Neural progenitor cell (in vitro differentiated cells): ENCODE results near the gene CD276. TPM values are rescaled to one million over a fixed set of nuclear protein-coding genes. Genes with fewer than 3 reads are reported as not detected.
A peak's percentile ranks its signal among the peaks of the same experiment; 100 is the strongest.

Source experiments
- DNase-seq: peaks from one replicate; pipeline ENCODE4 v3.0.0-alpha.2; 2016; ENCODE audit warnings: low spot score
- H2AFZ ChIP-seq: fragments of 200-600 bp; sonication (generic); replicated peaks from 2 replicates; pipeline ENCODE4 v1.6.1; 2016; ENCODE audit warnings: antibody characterized with exemption
- H3F3A ChIP-seq: fragments of 200-600 bp; sonication (generic); 2 replicates; pipeline ENCODE4 v1.6.1; 2016; ENCODE audit warnings: antibody characterized with exemption, low read depth
- H3K27ac ChIP-seq: fragments of 200-600 bp; sonication (generic); 2 replicates; pipeline ENCODE4 v1.5.1; 2016; ENCODE audit warnings: mild to moderate bottlenecking
- H3K27me3 ChIP-seq: fragments of 200-600 bp; sonication (generic); 2 replicates; pipeline ENCODE4 v1.6.1; 2016; ENCODE audit warnings: mild to moderate bottlenecking, moderate library complexity
- H3K36me3 ChIP-seq: fragments of 200-600 bp; sonication (generic); 2 replicates; pipeline ENCODE4 v1.5.1; 2016
- H3K4me1 ChIP-seq: fragments of 200-600 bp; sonication (generic); 2 replicates; pipeline ENCODE4 v1.6.1; 2016; ENCODE audit warnings: mixed run types
- H3K4me2 ChIP-seq: fragments of 200-600 bp; sonication (generic); 2 replicates; pipeline ENCODE4 v1.6.1; 2016
- H3K4me3 ChIP-seq: fragments of 200-600 bp; sonication (generic); 2 replicates; pipeline ENCODE4 v1.5.1; 2016
- H3K79me2 ChIP-seq: fragments of 200-600 bp; sonication (generic); 2 replicates; pipeline ENCODE4 v1.6.1; 2016; ENCODE audit warnings: low read depth
- H3K9ac ChIP-seq: fragments of 200-600 bp; sonication (generic); 2 replicates; pipeline ENCODE4 v1.6.1; 2016
- H3K9me3 ChIP-seq: fragments of 200-600 bp; sonication (generic); 2 replicates; pipeline ENCODE4 v1.5.1; 2016; ENCODE audit warnings: low read depth
- H4K20me1 ChIP-seq: fragments of 200-600 bp; sonication (generic); 2 replicates; pipeline ENCODE4 v1.6.1; 2016; ENCODE audit warnings: low read depth
- H3K27ac Mint-ChIP-seq: 3 replicates; pipeline ENCODE4 v1.8.0; 2021; ENCODE audit warnings: mixed read lengths
- H3K27me3 Mint-ChIP-seq: 2 replicates; pipeline ENCODE4 v1.8.0; 2022; ENCODE audit warnings: low read depth, mild to moderate bottlenecking, inconsistent platforms, moderate library complexity, mixed read lengths; ENCODE audit not compliant: insufficient read depth
- H3K36me3 Mint-ChIP-seq: 3 replicates; pipeline ENCODE4 v1.8.0; 2021; ENCODE audit warnings: mixed read lengths
- H3K4me1 Mint-ChIP-seq: 3 replicates; pipeline ENCODE4 v1.8.0; 2021; ENCODE audit warnings: mixed read lengths
- H3K4me3 Mint-ChIP-seq: 3 replicates; pipeline ENCODE4 v1.8.0; 2021; ENCODE audit warnings: mild to moderate bottlenecking, moderate library complexity, mixed read lengths
- H3K9me3 Mint-ChIP-seq: 3 replicates; pipeline ENCODE4 v1.8.0; 2020; ENCODE audit warnings: mixed read lengths
- EZH2 ChIP-seq: fragments of 200-600 bp; sonication (generic); IDR thresholded peaks from 2 replicates; pipeline ENCODE4 v1.6.1; 2017; ENCODE audit warnings: antibody characterized with exemption, mild to moderate bottlenecking, moderate library complexity
- EZH2phosphoT487 ChIP-seq: fragments of 200-600 bp; sonication (generic); IDR thresholded peaks from 2 replicates; pipeline ENCODE4 v1.6.1; 2017; ENCODE audit warnings: antibody characterized with exemption
- total RNA-seq: library from RNA; depleted of rRNA; stranded (reverse); fragments of >200 nt; gene quantifications from 2 replicates; pipeline ENCODE4 v1.2.3, GENCODE V29; 2015; ENCODE audit warnings: low replicate concordance
- TF ChIP-seq, protein P1 (sequence below): fragments of 200-600 bp; sonication (generic); IDR thresholded peaks from 2 replicates; pipeline ENCODE4 v1.5.1; 2017; ENCODE audit warnings: antibody characterized with exemption, mild to moderate bottlenecking

Gene CD276
- total RNA-seq, 1 donor from 2014 or later = 62.2 TPM

- H3K36me3 Mint-ChIP-seq = peaks cover 19% of the 10 kb centered on the region
Observed at GRCh38 chr15:73704869-73705645, 20.9 kb downstream of the CD276 start.

GRCh38 chr15:73708691-73709090 lies 24.5 kb downstream of the CD276 start:
- no peak for TF ChIP-seq EZH2phosphoT487
- TF ChIP-seq, protein P1, sequence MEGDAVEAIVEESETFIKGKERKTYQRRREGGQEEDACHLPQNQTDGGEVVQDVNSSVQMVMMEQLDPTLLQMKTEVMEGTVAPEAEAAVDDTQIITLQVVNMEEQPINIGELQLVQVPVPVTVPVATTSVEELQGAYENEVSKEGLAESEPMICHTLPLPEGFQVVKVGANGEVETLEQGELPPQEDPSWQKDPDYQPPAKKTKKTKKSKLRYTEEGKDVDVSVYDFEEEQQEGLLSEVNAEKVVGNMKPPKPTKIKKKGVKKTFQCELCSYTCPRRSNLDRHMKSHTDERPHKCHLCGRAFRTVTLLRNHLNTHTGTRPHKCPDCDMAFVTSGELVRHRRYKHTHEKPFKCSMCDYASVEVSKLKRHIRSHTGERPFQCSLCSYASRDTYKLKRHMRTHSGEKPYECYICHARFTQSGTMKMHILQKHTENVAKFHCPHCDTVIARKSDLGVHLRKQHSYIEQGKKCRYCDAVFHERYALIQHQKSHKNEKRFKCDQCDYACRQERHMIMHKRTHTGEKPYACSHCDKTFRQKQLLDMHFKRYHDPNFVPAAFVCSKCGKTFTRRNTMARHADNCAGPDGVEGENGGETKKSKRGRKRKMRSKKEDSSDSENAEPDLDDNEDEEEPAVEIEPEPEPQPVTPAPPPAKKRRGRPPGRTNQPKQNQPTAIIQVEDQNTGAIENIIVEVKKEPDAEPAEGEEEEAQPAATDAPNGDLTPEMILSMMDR = no peak
- no peak for TF ChIP-seq EZH2
- Histone ChIP-seq H4K20me1 (peaks cover 30% of the 10 kb centered on the region), H3K4me3 (no peak overlapping the region), H3K4me1 (no peaks in the 10 kb centered on the region), H3K79me2 (peaks cover 10% of the 10 kb centered on the region), H3K36me3 (no peaks in the 10 kb centered on the region), H3K27me3 (no peaks in the 10 kb centered on the region), H3K4me2 (no peak overlapping the region), H3K27ac (no peak overlapping the region), H3K9me3 (no peaks in the 10 kb centered on the region), H3F3A (no peaks in the 10 kb centered on the region), H2AFZ (no peak overlapping the region), H3K9ac (no peak overlapping the region)
- Mint-ChIP-seq H3K27me3 (peaks cover 7% of the 10 kb centered on the region), H3K27ac (no peak overlapping the region), H3K4me3 (no peak overlapping the region), H3K36me3 (peaks cover 25% of the 10 kb centered on the region), H3K4me1 (no peaks in the 10 kb centered on the region), H3K9me3 (no peaks in the 10 kb centered on the region)
- no peak for DNase-seq

More at GRCh38 chr15:73704869-73705645, 20.9 kb downstream of the CD276 start:
- H3K79me2 ChIP-seq = peaks cover 26% of the 10 kb centered on the region
- Mint-ChIP-seq H3K27me3 (peaks cover 7% of the 10 kb centered on the region), H3K4me3 (no peak overlapping the region), H3K4me1 (peaks cover 7% of the 10 kb centered on the region), H3K27ac (no peak overlapping the region), H3K9me3 (no peaks in the 10 kb centered on the region)
- no peak overlapping the region for H2AFZ ChIP-seq
- H3K4me1 ChIP-seq = no peaks in the 10 kb centered on the region
- no peak overlapping the region for H3K4me3 ChIP-seq
- no peak overlapping the region for H3K9ac ChIP-seq
- TF ChIP-seq, protein P1 = peak; percentile 84
- no peak for TF ChIP-seq EZH2phosphoT487
- H3K9me3 ChIP-seq = no peaks in the 10 kb centered on the region
- no peaks in the 10 kb centered on the region for H3K27me3 ChIP-seq
- DNase-seq = peak; percentile 78
- no peaks in the 10 kb centered on the region for H3K36me3 ChIP-seq
- H3K4me2 ChIP-seq = no peak overlapping the region
- no peak overlapping the region for H3K27ac ChIP-seq
- H4K20me1 ChIP-seq = peaks cover 61% of the 10 kb centered on the region
- peaks cover under 1% of the 10 kb centered on the region for H3F3A ChIP-seq

DNA sequence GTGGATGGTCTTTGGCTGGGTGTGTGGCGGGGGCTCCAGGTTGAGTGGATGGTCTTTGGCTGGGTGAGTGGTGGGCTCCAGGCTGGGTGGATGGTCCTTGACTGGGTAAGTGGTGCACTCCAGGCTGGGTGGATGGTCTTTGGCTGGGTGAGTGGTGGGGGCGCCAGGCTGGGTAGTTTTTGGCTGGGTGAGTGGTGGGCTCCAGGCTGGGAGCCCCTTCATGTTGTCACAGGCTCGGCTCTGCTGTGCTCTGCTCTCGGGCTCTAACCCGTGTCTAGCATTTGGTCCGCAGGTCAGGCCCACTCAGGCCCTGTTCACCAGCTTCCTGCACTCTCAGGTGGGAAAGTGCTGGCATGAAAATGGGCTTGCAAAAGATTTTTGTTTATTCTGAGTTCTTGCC lies 25.1 kb downstream of the CD276 start:
- Mint-ChIP-seq H3K27me3 (peaks cover 7% of the 10 kb centered on the region), H3K27ac (peak overlapping the region; percentile 30), H3K9me3 (no peaks in the 10 kb centered on the region), H3K36me3 (peaks cover 25% of the 10 kb centered on the region), H3K4me3 (no peak overlapping the region), H3K4me1 (no peaks in the 10 kb centered on the region)
- H3K4me3 ChIP-seq = no peak overlapping the region
- no peaks in the 10 kb centered on the region for H3F3A ChIP-seq
- H3K4me2 ChIP-seq = no peak overlapping the region
- no peak overlapping the region for H2AFZ ChIP-seq
- H3K36me3 ChIP-seq = no peaks in the 10 kb centered on the region
- no peak overlapping the region for H3K9ac ChIP-seq
- no peaks in the 10 kb centered on the region for H3K4me1 ChIP-seq
- TF ChIP-seq, protein P1 = no peak
- TF ChIP-seq EZH2phosphoT487 (no peak), EZH2 (no peak)
- H3K79me2 ChIP-seq = peaks cover 10% of the 10 kb centered on the region
- peaks cover 28% of the 10 kb centered on the region for H4K20me1 ChIP-seq
- H3K9me3 ChIP-seq = no peaks in the 10 kb centered on the region
- no peak overlapping the region for H3K27ac ChIP-seq
- no peak for DNase-seq
- H3K27me3 ChIP-seq = no peaks in the 10 kb centered on the region
